ENCODE measurements around the gene DPYD.

Gene DPYD

GRCh38 chr1:97069312-97069711 is 851.5 kb downstream of the DPYD start:
- Histone ChIP-seq H3K27me3 (no peaks in the 10 kb centered on the region), H3K27ac (no peak overlapping the region), H3K36me3 (no peaks in the 10 kb centered on the region), H3K4me3 (no peak overlapping the region), H3K4me1 (no peaks in the 10 kb centered on the region), H3K9me3 (peaks cover 0 to 9% (median 0%) of the 10 kb centered on the region in 3 donors)
- no peak for DNase-seq
- intact Hi-C loops (cut with DNase I; ENCODE audit: low total_unique reads) = no loop called here
- TF ChIP-seq CTCF (IDR thresholded peaks at IDR 0.05) = no peak

- intact Hi-C loops (cut with DNase I; ENCODE audit: low total_unique reads) = no loop called here
- Histone ChIP-seq H3K4me1 (no peaks in the 10 kb centered on the region), H3K36me3 (no peaks in the 10 kb centered on the region), H3K27me3 (no peaks in the 10 kb centered on the region), H3K9me3 (peaks cover 0 to 9% (median 0%) of the 10 kb centered on the region in 3 donors), H3K27ac (no peak overlapping the region), H3K4me3 (no peak overlapping the region)
- DNase-seq = no peak
- TF ChIP-seq CTCF (IDR thresholded peaks at IDR 0.05) = no peak
Measured at GRCh38 chr1:97066860-97067259, 854.0 kb downstream of the DPYD start.

GRCh38 chr1:97063532-97063931 is 857.3 kb downstream of the DPYD start:
- H3K36me3 ChIP-seq = no peaks in the 10 kb centered on the region
- H3K27ac ChIP-seq = no peak overlapping the region
- H3K4me1 ChIP-seq = no peaks in the 10 kb centered on the region
- H3K4me3 ChIP-seq = no peak overlapping the region
- peaks cover 0 to 9% (median 0%) of the 10 kb centered on the region in 3 donors for H3K9me3 ChIP-seq
- TF ChIP-seq CTCF (IDR thresholded peaks at IDR 0.05) = no peak
- DNase-seq = no peak
- H3K27me3 ChIP-seq = no peaks in the 10 kb centered on the region
- intact Hi-C loops (cut with DNase I; ENCODE audit: low total_unique reads) = no loop called here

GRCh38 chr1:97061604-97062003 is 859.2 kb downstream of the DPYD start:
- intact Hi-C loops (cut with DNase I; ENCODE audit: low total_unique reads) = no loop called here
- Histone ChIP-seq H3K4me3 (no peak overlapping the region), H3K36me3 (no peaks in the 10 kb centered on the region), H3K4me1 (no peaks in the 10 kb centered on the region), H3K27ac (no peak overlapping the region), H3K27me3 (no peaks in the 10 kb centered on the region), H3K9me3 (peaks cover 0 to 8% (median 4%) of the 10 kb centered on the region in 3 donors)
- no peak for TF ChIP-seq CTCF (IDR thresholded peaks at IDR 0.05)
- DNase-seq = no peak

GRCh38 chr1:97056386-97056785 is 864.4 kb downstream of the DPYD start:
- no peak overlapping the region for H3K4me3 ChIP-seq
- TF ChIP-seq CTCF (IDR thresholded peaks at IDR 0.05) = no peak
- DNase-seq = no peak
- H3K9me3 ChIP-seq = peaks cover 0 to 9% (median 7%) of the 10 kb centered on the region in 3 donors
- H3K27ac ChIP-seq = no peak overlapping the region
- no peaks in the 10 kb centered on the region for H3K27me3 ChIP-seq
- intact Hi-C loops (cut with DNase I; ENCODE audit: low total_unique reads) = loop anchor here (10.0 kb wide), 1 partner anchor 1008 kb away; no protein-coding TSS in a partner anchor
- H3K36me3 ChIP-seq = no peaks in the 10 kb centered on the region
- H3K4me1 ChIP-seq = no peaks in the 10 kb centered on the region

GRCh38 chr1:97053268-97053667 is 867.6 kb downstream of the DPYD start:
- Histone ChIP-seq H3K4me3 (no peak overlapping the region), H3K27me3 (no peaks in the 10 kb centered on the region), H3K36me3 (no peaks in the 10 kb centered on the region), H3K27ac (no peak overlapping the region), H3K9me3 (peaks cover 0 to 9% (median 7%) of the 10 kb centered on the region in 3 donors), H3K4me1 (no peaks in the 10 kb centered on the region)
- TF ChIP-seq CTCF (IDR thresholded peaks at IDR 0.05) = no peak
- DNase-seq = no peak
- intact Hi-C loops (cut with DNase I; ENCODE audit: low total_unique reads) = loop anchor here (10.0 kb wide), 1 partner anchor 1012 kb away; no protein-coding TSS in a partner anchor
